Measurements from ENCODE around the gene SOX13. TPM values are rescaled to one million over a fixed set of nuclear protein-coding genes. Genes with fewer than 3 reads are reported as not detected.
A peak's percentile ranks its signal among the peaks of the same experiment; 100 is the strongest.

SOX13 gene
- total and polyA plus RNA-seq, 2 of the 4 experiments (the other 2 are of a cell fraction), result 0.54 to 3.5 TPM

- Histone ChIP-seq H2BK15ac (ENCODE audit: low read depth, low read length) (no peak overlapping the region), H3K14ac (replicated peaks; ENCODE audit: low read depth, low read length) (peak overlapping the region; percentile 53; the same call in 1 of the 2 replicates), H2BK120ac (ENCODE audit: low read depth, low read length) (no peak overlapping the region), H4K5ac (ENCODE audit: low read depth, low read length) (no peak overlapping the region), H3K79me1 (ENCODE audit: low read depth in 1 of 2, low read length in 2 of 2) (peaks cover 10 to 23% of the 10 kb centered on the region in 2 experiments), H3K9ac (ENCODE audit: low read depth, low read length) (peak overlapping the region; percentile 3), H2BK20ac (ENCODE audit: low read depth, low read length) (no peak overlapping the region; the same call in 1 of the 2 replicates), H3K18ac (ENCODE audit: low read depth, low read length) (peak overlapping the region; percentile 6; the same call in 1 of the 2 replicates), H3K9me3 (ENCODE audit: control insufficient read depth, insufficient read depth, low read length) (no peaks in the 10 kb centered on the region), H3K36me3 (ENCODE audit: control insufficient read depth, insufficient read depth, low read length) (no peaks in the 10 kb centered on the region), H3K27ac (ENCODE audit: insufficient read depth, low read length) (0 out of 2 replicates have a peak overlapping the region, but pooled peaks have one; percentile 34), H3K23ac (ENCODE audit: low read depth, low read length) (peak overlapping the region; percentile 60), H4K91ac (ENCODE audit: insufficient read depth, low read depth, low read length) (no peak overlapping the region), H3K4me2 (ENCODE audit: low read depth, low read length) (peak overlapping the region; percentile 96), H2AFZ (replicated peaks; ENCODE audit: low read length, poor library complexity) (peak overlapping the region; percentile 95), H2AK9ac (replicated peaks; ENCODE audit: low read depth, low read length, poor library complexity) (peak overlapping the region; percentile 2), H3K56ac (ENCODE audit: extremely low read depth, insufficient read depth, low read length) (no peak overlapping the region), H4K8ac (ENCODE audit: low read depth in 2 of 2, low read length in 2 of 2) (peak overlapping the region; percentile 1 to 76; a peak in 1 of 4 replicates), H3K4me1 (ENCODE audit: control insufficient read depth, insufficient read depth, low read length) (peaks cover 19% of the 10 kb centered on the region), H3K4ac (ENCODE audit: low read depth, low read length) (peak overlapping the region; percentile 35), H2BK5ac (ENCODE audit: low read depth, low read length, poor library complexity, severe bottlenecking) (no peak overlapping the region), H4K20me1 (ENCODE audit: insufficient read depth, low read length) (no peaks in the 10 kb centered on the region), H3K9me1 (ENCODE audit: insufficient read depth, low read length) (peaks cover 11% of the 10 kb centered on the region), H2AK5ac (ENCODE audit: low read depth, low read length) (peak overlapping the region; percentile 40; the same call in 1 of the 2 replicates), H3K4me3 (ENCODE audit: insufficient read depth, low read depth, low read length) (peak overlapping the region; percentile 97), H3K27me3 (ENCODE audit: control insufficient read depth, insufficient read depth, low read length) (peaks cover 1% of the 10 kb centered on the region; the same call in 1 of the 2 replicates)
- ATAC-seq (ENCODE audit: low read depth) (no peak), DNase-seq (no peak)
- BruUV-seq (replicated peaks), result no TSS peak
- CTCF ChIA-PET, result interaction anchor here (1.2 to 2.6 kb wide), 2 partner anchors 53 to 204 kb away, joined by 8 read pairs; no protein-coding TSS in a partner anchor
- in situ Hi-C loops (cut with MboI; ENCODE audit: low sequenced_read_pairs) (no loop called here), dilution Hi-C loops (cut with HindIII; ENCODE audit: low sequenced_read_pairs, unreplicated experiment) (no loop called here), intact Hi-C loops (cut with micrococcal nuclease) (no loop called here)
- WGBS, 2 experiments (ENCODE audit: extremely low coverage in 2 of 2, insufficient read length in 1 of 2), result 21% methylated on average over 26 of the region's 31 CpGs; no CpG with 5 or more reads in 1 of the 2 experiments
- no peak for TF ChIP-seq CEBPB (IDR thresholded peaks at IDR 0.05; ENCODE audit: low read depth, low read length)
- TF ChIP-seq BHLHE40 (IDR thresholded peaks at IDR 0.05; ENCODE audit: low read depth, low read length), result no peak
- no peak for TF ChIP-seq POLR2A (IDR thresholded peaks at IDR 0.05; ENCODE audit: low read depth, low read length)
- no peak for TF ChIP-seq ELK1 (IDR thresholded peaks at IDR 0.05; ENCODE audit: borderline replicate concordance, low read depth, low read length)
- no peak for TF ChIP-seq RFX5 (IDR thresholded peaks at IDR 0.05; ENCODE audit: low read depth, low read length)
- TF ChIP-seq MAZ (IDR thresholded peaks at IDR 0.05; ENCODE audit: borderline replicate concordance, low read depth, low read length), result no peak
- no peak for TF ChIP-seq MXI1 (IDR thresholded peaks at IDR 0.05; ENCODE audit: borderline replicate concordance, low read depth, low read length)
- no peak for TF ChIP-seq MAFK (IDR thresholded peaks at IDR 0.05; ENCODE audit: low read depth, low read length)
- TF ChIP-seq FOS (IDR thresholded peaks at IDR 0.05; ENCODE audit: low read depth, low read length), result no peak
- TF ChIP-seq SMC3 (IDR thresholded peaks at IDR 0.05; ENCODE audit: low read depth, low read length), result no peak
- no peak for TF ChIP-seq NFE2L2 (IDR thresholded peaks at IDR 0.05; ENCODE audit: low read depth, low read length)
- no peak for TF ChIP-seq USF2 (IDR thresholded peaks at IDR 0.05; ENCODE audit: low read depth, low read length)
- no peak for TF ChIP-seq RAD21 (IDR thresholded peaks at IDR 0.05; ENCODE audit: low read length)
- no peak for TF ChIP-seq CHD1 (IDR thresholded peaks at IDR 0.05; ENCODE audit: low read depth, low read length)
- no peak for TF ChIP-seq CTCF (conservative IDR thresholded peaks at IDR 0.05; ENCODE audit: low read depth, low read length)
- TF ChIP-seq RCOR1 (IDR thresholded peaks at IDR 0.05; ENCODE audit: insufficient replicate concordance, low read length), result no peak
- POLR2A ChIA-PET (ENCODE audit: unreplicated experiment), result no interaction called here
Measured at GRCh38 chr1:204075139-204075521, 2.2 kb downstream of the SOX13 start.
